Measurements from ENCODE around the gene CPZ.

DNA sequence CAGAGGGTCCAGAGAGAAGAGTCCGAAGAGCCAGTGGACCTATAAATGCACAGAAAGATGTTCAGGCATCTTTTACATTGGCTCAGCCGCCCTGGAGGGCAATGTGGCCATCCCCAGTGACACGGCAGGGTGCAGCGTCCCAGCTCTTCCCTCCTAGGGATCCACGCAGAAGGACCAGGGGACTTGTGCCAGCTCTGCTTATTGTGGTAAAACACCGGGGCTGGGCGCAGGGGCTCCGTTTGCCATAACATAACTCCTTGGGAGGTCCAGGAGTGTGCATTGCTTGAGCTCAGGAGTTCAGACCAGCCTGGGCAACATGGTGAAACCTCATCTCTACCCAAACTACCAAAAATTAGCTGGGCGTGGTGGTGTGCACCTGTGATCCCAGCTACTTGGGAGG, 70.2 kb downstream of the CPZ start:
- TF ChIP-seq, protein P1, sequence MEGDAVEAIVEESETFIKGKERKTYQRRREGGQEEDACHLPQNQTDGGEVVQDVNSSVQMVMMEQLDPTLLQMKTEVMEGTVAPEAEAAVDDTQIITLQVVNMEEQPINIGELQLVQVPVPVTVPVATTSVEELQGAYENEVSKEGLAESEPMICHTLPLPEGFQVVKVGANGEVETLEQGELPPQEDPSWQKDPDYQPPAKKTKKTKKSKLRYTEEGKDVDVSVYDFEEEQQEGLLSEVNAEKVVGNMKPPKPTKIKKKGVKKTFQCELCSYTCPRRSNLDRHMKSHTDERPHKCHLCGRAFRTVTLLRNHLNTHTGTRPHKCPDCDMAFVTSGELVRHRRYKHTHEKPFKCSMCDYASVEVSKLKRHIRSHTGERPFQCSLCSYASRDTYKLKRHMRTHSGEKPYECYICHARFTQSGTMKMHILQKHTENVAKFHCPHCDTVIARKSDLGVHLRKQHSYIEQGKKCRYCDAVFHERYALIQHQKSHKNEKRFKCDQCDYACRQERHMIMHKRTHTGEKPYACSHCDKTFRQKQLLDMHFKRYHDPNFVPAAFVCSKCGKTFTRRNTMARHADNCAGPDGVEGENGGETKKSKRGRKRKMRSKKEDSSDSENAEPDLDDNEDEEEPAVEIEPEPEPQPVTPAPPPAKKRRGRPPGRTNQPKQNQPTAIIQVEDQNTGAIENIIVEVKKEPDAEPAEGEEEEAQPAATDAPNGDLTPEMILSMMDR (optimal IDR thresholded peaks at IDR 0.05 in 1 of 3, IDR thresholded peaks at IDR 0.05 in 1 of 3, conservative IDR thresholded peaks at IDR 0.05 in 1 of 3; ENCODE audit: extremely low read depth in 1 of 3, insufficient read depth in 2 of 3, low read length in 3 of 3): no peak
- no peak for TF ChIP-seq EZH2 (IDR thresholded peaks at IDR 0.05; ENCODE audit: low read length)
